ENCODE results near the gene RSPRY1.

DNA sequence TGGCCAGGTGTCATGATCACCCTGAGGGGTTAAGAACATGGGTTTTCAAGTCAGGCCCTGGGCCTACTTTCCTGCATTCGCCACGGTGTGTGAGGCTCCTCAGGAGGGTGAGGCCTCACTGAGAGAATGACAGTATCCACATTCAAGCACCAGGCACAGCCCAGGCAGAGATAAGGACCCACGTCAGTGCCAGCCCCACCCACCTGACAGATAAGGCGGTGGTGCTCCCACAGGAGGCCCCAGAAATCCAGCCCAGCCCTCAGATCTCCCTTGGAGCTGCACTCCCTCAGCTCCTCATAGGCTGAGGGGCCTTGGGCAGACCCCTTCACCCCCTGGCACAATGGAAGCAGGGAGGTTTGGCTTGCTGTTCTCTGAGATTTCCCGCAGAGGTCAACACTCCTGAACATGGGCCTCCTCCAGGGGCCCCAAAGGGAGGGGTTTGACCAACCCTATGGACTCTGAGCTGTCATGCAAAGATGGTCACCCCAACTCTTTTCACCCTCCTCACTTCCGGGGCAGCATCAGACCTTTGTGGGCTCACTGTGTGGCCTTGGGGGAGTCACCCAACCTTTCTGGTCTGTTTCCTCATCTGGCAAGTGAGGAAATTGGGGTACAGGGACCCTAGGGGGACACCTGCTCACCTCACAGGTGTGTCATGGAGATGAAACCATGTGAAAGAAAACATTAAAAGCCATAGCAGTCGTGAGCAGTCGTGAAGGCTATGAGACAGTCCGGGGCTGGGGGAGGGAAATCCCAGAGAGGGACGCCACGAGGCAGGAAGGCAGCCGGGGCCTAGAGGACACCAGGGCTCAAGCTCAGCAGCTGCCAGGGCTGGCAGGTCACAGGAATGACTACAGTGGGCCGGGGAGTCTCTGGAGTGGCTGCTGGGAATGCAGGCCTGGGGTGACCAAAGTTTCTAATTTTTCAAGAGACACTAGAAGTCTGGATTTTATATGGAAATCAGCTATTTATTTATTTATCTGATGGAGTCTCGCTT is 83.0 kb downstream of the RSPRY1 start:
- TF ChIP-seq, protein P1, sequence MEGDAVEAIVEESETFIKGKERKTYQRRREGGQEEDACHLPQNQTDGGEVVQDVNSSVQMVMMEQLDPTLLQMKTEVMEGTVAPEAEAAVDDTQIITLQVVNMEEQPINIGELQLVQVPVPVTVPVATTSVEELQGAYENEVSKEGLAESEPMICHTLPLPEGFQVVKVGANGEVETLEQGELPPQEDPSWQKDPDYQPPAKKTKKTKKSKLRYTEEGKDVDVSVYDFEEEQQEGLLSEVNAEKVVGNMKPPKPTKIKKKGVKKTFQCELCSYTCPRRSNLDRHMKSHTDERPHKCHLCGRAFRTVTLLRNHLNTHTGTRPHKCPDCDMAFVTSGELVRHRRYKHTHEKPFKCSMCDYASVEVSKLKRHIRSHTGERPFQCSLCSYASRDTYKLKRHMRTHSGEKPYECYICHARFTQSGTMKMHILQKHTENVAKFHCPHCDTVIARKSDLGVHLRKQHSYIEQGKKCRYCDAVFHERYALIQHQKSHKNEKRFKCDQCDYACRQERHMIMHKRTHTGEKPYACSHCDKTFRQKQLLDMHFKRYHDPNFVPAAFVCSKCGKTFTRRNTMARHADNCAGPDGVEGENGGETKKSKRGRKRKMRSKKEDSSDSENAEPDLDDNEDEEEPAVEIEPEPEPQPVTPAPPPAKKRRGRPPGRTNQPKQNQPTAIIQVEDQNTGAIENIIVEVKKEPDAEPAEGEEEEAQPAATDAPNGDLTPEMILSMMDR (IDR thresholded peaks at IDR 0.05) = no peak
- no peak for TF ChIP-seq POLR2AphosphoS5 (IDR thresholded peaks at IDR 0.05)
- no peak for TF ChIP-seq POLR2A (IDR thresholded peaks at IDR 0.05)
- TF ChIP-seq EP300 (IDR thresholded peaks at IDR 0.05) = no peak

Data from gastroesophageal sphincter (tissue), 3 donors.